ENCODE results near the gene CDH13.

CDH13 gene

GRCh38 chr16:82954224-82954929, 327.6 kb downstream of the CDH13 start:
- no peak for DNase-seq (ENCODE audit: low read depth)

GRCh38 chr16:82955741-82956348, 329.1 kb downstream of the CDH13 start:
- DNase-seq (ENCODE audit: low read depth), result no peak

GRCh38 chr16:82957212-82957611, 330.4 kb downstream of the CDH13 start:
- no peak for DNase-seq (ENCODE audit: low read depth)

- DNase-seq (ENCODE audit: low read depth), result no peak
These were observed 334.1 kb downstream of the CDH13 start for GRCh38 chr16:82960918-82961317.

GRCh38 chr16:82963653-82964052, 336.9 kb downstream of the CDH13 start:
- no peak for DNase-seq (ENCODE audit: low read depth)

- DNase-seq (ENCODE audit: low read depth), result no peak
These were observed 339.0 kb downstream of the CDH13 start for GRCh38 chr16:82965808-82966207.

GRCh38 chr16:82967424-82967823, 340.7 kb downstream of the CDH13 start:
- DNase-seq (ENCODE audit: low read depth), result no peak

- DNase-seq (ENCODE audit: low read depth), result no peak
These were observed 344.4 kb downstream of the CDH13 start for GRCh38 chr16:82971126-82971525.

GRCh38 chr16:82972331-82972919, 345.7 kb downstream of the CDH13 start:
- DNase-seq (ENCODE audit: low read depth), result no peak

- DNase-seq (ENCODE audit: low read depth), result no peak
These were observed 352.8 kb downstream of the CDH13 start for GRCh38 chr16:82979406-82980111.

GRCh38 chr16:82980810-82981209, 354.0 kb downstream of the CDH13 start:
- no peak for DNase-seq (ENCODE audit: low read depth)

GRCh38 chr16:82987767-82988166, 361.0 kb downstream of the CDH13 start:
- DNase-seq (ENCODE audit: low read depth), result no peak

- no peak for DNase-seq (ENCODE audit: low read depth)
These were observed 363.4 kb downstream of the CDH13 start for GRCh38 chr16:82990155-82990554.

- DNase-seq (ENCODE audit: low read depth), result no peak
These were observed 364.6 kb downstream of the CDH13 start for GRCh38 chr16:82991410-82991809.

GRCh38 chr16:82991966-82992675, 365.4 kb downstream of the CDH13 start:
- DNase-seq (ENCODE audit: low read depth), result no peak

- no peak for DNase-seq (ENCODE audit: low read depth)
These were observed 366.0 kb downstream of the CDH13 start for GRCh38 chr16:82992786-82993185.

- no peak for DNase-seq (ENCODE audit: low read depth)
These were observed 366.6 kb downstream of the CDH13 start for GRCh38 chr16:82993415-82993814.

- DNase-seq (ENCODE audit: low read depth), result no peak
These were observed 367.2 kb downstream of the CDH13 start for GRCh38 chr16:82993926-82994325.

GRCh38 chr16:82995286-82995923, 368.6 kb downstream of the CDH13 start:
- no peak for DNase-seq (ENCODE audit: low read depth)

GRCh38 chr16:82995924-82996441, 369.2 kb downstream of the CDH13 start:
- DNase-seq (ENCODE audit: low read depth), result no peak

- DNase-seq (ENCODE audit: low read depth), result no peak
These were observed 370.0 kb downstream of the CDH13 start for GRCh38 chr16:82996814-82997213.

- no peak for DNase-seq (ENCODE audit: low read depth)
These were observed 372.9 kb downstream of the CDH13 start for GRCh38 chr16:82999711-83000110.

Measured in activated T-cell treated with anti-CD3 and anti-CD28 coated beads for 24 hours (primary cell).